SK-N-SH (cell line): Measurements from ENCODE around the gene OR4E1. TPM values are rescaled to one million over a fixed set of nuclear protein-coding genes. Genes with fewer than 3 reads are reported as not detected.

ENCODE experiments used
- CTCF ChIA-PET: fragments of 300-600, 350-600 bp; formaldehyde crosslinking; extraction: SDS; loops from one replicate; lab custom pipeline; 2021; lab: Yijun Ruan, JAX
- POLR2A ChIA-PET: fragments of 350-600 bp; sonication (Branson Sonifier 250); formaldehyde crosslinking; extraction: SDS; loops from one replicate; lab custom pipeline; 2020; ENCODE audit warnings: antibody characterized with exemption, inconsistent platforms; lab: Yijun Ruan, JAX
- DNase-seq: peaks from one replicate; pipeline ENCODE4 v3.0.0; 2012
- H2AFZ ChIP-seq: fragments of 200-600 bp; sonication (generic); 2 replicates; pipeline ENCODE4 v1.8.1; 2016; ENCODE audit warnings: antibody characterized with exemption, mild to moderate bottlenecking, low read depth
- H3F3A ChIP-seq: fragments of 200-600 bp; sonication (generic); replicated peaks from 2 replicates; pipeline ENCODE3; 2016; ENCODE audit warnings: antibody characterized with exemption, mild to moderate bottlenecking; ENCODE audit not compliant: insufficient read depth
- H3K27ac ChIP-seq, 2 experiments: fragments of 200-500 bp in 1 of 2; fragments of 200-600 bp in 1 of 2; sonication (Bioruptor generic) in 1 of 2; sonication (generic), shearing (Covaris generic) in 1 of 2; 2 replicates each; pipeline versions ENCODE4 v1.5.1 to v1.6.1; 2014 to 2016; ENCODE audit warnings: low read depth in 2 of 2, inconsistent platforms in 1 of 2, low read length in 1 of 2, mild to moderate bottlenecking in 1 of 2, mixed read lengths in 1 of 2
- H3K27me3 ChIP-seq: fragments of 200-600 bp; sonication (generic), shearing (Covaris generic); 2 replicates; pipeline ENCODE4 v1.6.1; 2016; ENCODE audit warnings: mixed run types; ENCODE audit not compliant: insufficient read depth
- H3K36me3 ChIP-seq, 2 experiments: fragments of 200-500 bp in 1 of 2; fragments of 200-600 bp in 1 of 2; sonication (Bioruptor generic) in 1 of 2; sonication (generic) in 1 of 2; replicated peaks in 1 of 2; 2 replicates each; pipeline versions ENCODE3 to v1.5.1; 2014 to 2016; ENCODE audit warnings: low read length in 1 of 2, mild to moderate bottlenecking in 1 of 2; ENCODE audit not compliant: insufficient read depth in 2 of 2, control insufficient read depth in 1 of 2
- H3K4me1 ChIP-seq, 2 experiments: fragments of 200-500 bp in 1 of 2; fragments of 200-600 bp in 1 of 2; sonication (Bioruptor generic) in 1 of 2; sonication (generic), shearing (Covaris generic) in 1 of 2; 2 replicates each; pipeline versions ENCODE4 v1.5.1 to v1.6.1; 2014 to 2016; ENCODE audit warnings: low read depth in 1 of 2, low read length in 1 of 2, mixed run types in 1 of 2; ENCODE audit not compliant: insufficient read depth in 2 of 2, control insufficient read depth in 1 of 2
- H3K4me2 ChIP-seq: fragments of 200-600 bp; sonication (generic), shearing (Covaris generic); 2 replicates; pipeline ENCODE4 v1.6.1; 2017; ENCODE audit warnings: mixed run types
- H3K4me3 ChIP-seq, 2 experiments: fragments of 200-500 bp in 1 of 2; fragments of 200-600 bp in 1 of 2; sonication (Bioruptor generic) in 1 of 2; sonication (generic), shearing (Covaris generic) in 1 of 2; 2 replicates each; pipeline versions ENCODE4 v1.5.1 to v1.8.1; 2014 to 2016; ENCODE audit warnings: low read depth in 2 of 2, inconsistent platforms in 1 of 2, low read length in 1 of 2, mild to moderate bottlenecking in 1 of 2, mixed read lengths in 1 of 2, moderate library complexity in 1 of 2
- H3K79me2 ChIP-seq: fragments of 200-600 bp; sonication (generic); 2 replicates; pipeline ENCODE4 v1.8.1; 2017; ENCODE audit warnings: mild to moderate bottlenecking; ENCODE audit not compliant: insufficient read depth
- H3K9ac ChIP-seq: fragments of 200-600 bp; sonication (generic); 2 replicates; pipeline ENCODE4 v1.6.1; 2017; ENCODE audit warnings: mixed run types
- H3K9me2 ChIP-seq: fragments of 200-600 bp; sonication (generic); 2 replicates; pipeline ENCODE4 v1.6.1; 2017; ENCODE audit warnings: mixed run types
- H3K9me3 ChIP-seq: fragments of 200-600 bp; sonication (generic); 2 replicates; pipeline ENCODE4 v1.6.1; 2017; ENCODE audit warnings: mixed run types, mild to moderate bottlenecking, moderate library complexity
- H4K20me1 ChIP-seq: fragments of 200-600 bp; sonication (generic); 2 replicates; pipeline ENCODE4 v1.6.1; 2017; ENCODE audit warnings: mild to moderate bottlenecking, mixed run types; ENCODE audit not compliant: insufficient read depth
- CHD2 ChIP-seq: fragments of 150-350 bp; IDR thresholded peaks from 2 replicates; pipeline ENCODE4 v1.6.1; 2018; ENCODE audit warnings: low read length; ENCODE audit not compliant: partially characterized antibody
- ELF1 ChIP-seq: IDR thresholded peaks from 2 replicates; pipeline ENCODE4 v1.4.0; 2012
- EZH2phosphoT487 ChIP-seq: fragments of 200-600 bp; sonication (generic); IDR thresholded peaks from 2 replicates; pipeline ENCODE4 v1.6.1; 2017; ENCODE audit warnings: low read depth, mixed run types, mild to moderate bottlenecking, antibody characterized with exemption, moderate library complexity, borderline replicate concordance
- FOSL2 ChIP-seq: IDR thresholded peaks from 2 replicates; pipeline ENCODE4 v1.4.0; 2012; ENCODE audit warnings: low read depth, mild to moderate bottlenecking, moderate library complexity, borderline replicate concordance
- FOXJ3 ChIP-seq: sonication (generic); formaldehyde crosslinking; IDR thresholded peaks from 2 replicates; pipeline ENCODE4 v1.5.1; 2020; ENCODE audit warnings: mild to moderate bottlenecking, missing genetic modification reagents
- FOXM1 ChIP-seq: IDR thresholded peaks from 2 replicates; pipeline ENCODE4 v1.4.0; 2012; ENCODE audit warnings: low read depth, mild to moderate bottlenecking
- MEF2A ChIP-seq: IDR thresholded peaks from 2 replicates; pipeline ENCODE4 v1.4.0; 2012; ENCODE audit warnings: low read depth, borderline replicate concordance
- MXI1 ChIP-seq: IDR thresholded peaks from 2 replicates; pipeline ENCODE4 v1.6.1; 2012; ENCODE audit warnings: mild to moderate bottlenecking, low read depth, low read length, improper control_type of control experiment
- NFIC ChIP-seq: IDR thresholded peaks from 2 replicates; pipeline ENCODE4 v1.4.0; 2012; ENCODE audit warnings: borderline replicate concordance
- POLR2AphosphoS5 ChIP-seq: IDR thresholded peaks from 2 replicates; pipeline ENCODE4 v1.6.1; 2012; ENCODE audit warnings: low read depth, low read length
- REST ChIP-seq: IDR thresholded peaks from 2 replicates; pipeline ENCODE4 v1.6.1; 2012; ENCODE audit warnings: mild to moderate bottlenecking, low read depth, low read length, moderate library complexity
- RFX5 ChIP-seq: IDR thresholded peaks from 2 replicates; pipeline ENCODE4 v1.6.1; 2012; ENCODE audit warnings: mild to moderate bottlenecking, improper control_type of control experiment, low read length
- RXRA ChIP-seq: IDR thresholded peaks from 2 replicates; pipeline ENCODE4 v1.4.0; 2012; ENCODE audit warnings: low read depth, mild to moderate bottlenecking, borderline replicate concordance
- TAF1 ChIP-seq: IDR thresholded peaks from 2 replicates; pipeline ENCODE4 v1.6.1; 2012; ENCODE audit warnings: low read depth, mild to moderate bottlenecking, low read length, moderate library complexity, borderline replicate concordance
- TCF12 ChIP-seq: IDR thresholded peaks from 2 replicates; pipeline ENCODE4 v1.4.0; 2012
- TEAD4 ChIP-seq: IDR thresholded peaks from 2 replicates; pipeline ENCODE4 v1.4.0; 2012; ENCODE audit warnings: mild to moderate bottlenecking, borderline replicate concordance; ENCODE audit not compliant: insufficient read depth
- USF1 ChIP-seq: IDR thresholded peaks from 2 replicates; pipeline ENCODE4 v1.4.0; 2012; ENCODE audit warnings: low read depth, borderline replicate concordance
- WGBS: methylation state at CpG from one replicate; pipeline ENCODE4 v1.1.6; 2017; ENCODE audit warnings: low lambda C conversion rate; 5-methylcytosine and 5-hydroxymethylcytosine counted together
- polyA plus RNA-seq, 3 experiments: library from polyadenylated mRNA; depleted of rRNA; stranded (reverse); fragments of >200 nt; gene quantifications; 2 replicates each; pipeline ENCODE4 v1.2.3, GENCODE V29; 2012
- TF ChIP-seq, protein P1 (sequence below): fragments of 200-600 bp; sonication (generic); IDR thresholded peaks from 2 replicates; pipeline ENCODE4 v1.6.1; 2017; ENCODE audit warnings: antibody characterized with exemption, mild to moderate bottlenecking, moderate library complexity
- TF ChIP-seq, protein P2 (sequence below): IDR thresholded peaks from 2 replicates; pipeline ENCODE4; 2012

Gene OR4E1
- polyA plus RNA-seq, 1 of the 3 experiments (the other 2 are of a cell fraction) = not detected

DNA sequence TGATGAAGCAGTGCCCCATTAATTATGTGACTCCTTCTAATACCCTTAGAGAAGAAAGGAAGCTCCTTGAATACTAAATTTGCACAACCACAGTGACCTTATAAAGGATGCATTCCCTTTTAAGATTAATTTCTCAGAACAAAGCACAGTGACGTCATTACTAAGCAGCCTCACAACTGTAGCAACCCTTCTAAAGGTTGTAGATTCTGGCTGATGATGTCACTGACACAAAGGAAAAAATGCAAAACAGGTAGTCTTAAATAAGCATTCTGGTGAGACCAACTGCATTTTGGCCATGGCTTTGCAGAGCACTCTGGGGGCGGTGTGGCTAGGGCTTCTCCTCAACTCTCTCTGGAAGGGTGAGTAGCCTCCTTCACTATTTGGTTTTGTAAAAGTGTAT, 38.4 kb upstream of the OR4E1 start:
- Histone ChIP-seq H3F3A (no peaks in the 10 kb centered on the region), H3K9me2 (no peaks in the 10 kb centered on the region), H3K4me3 (no peak overlapping the region), H3K9me3 (no peaks in the 10 kb centered on the region; the same call in 1 of the 2 replicates), H3K9ac (no peak overlapping the region)
- TF ChIP-seq USF1 (no peak), RFX5 (no peak), NFIC (no peak), TAF1 (no peak), FOXJ3 (CRISPR knock-in tag) (no peak), EZH2phosphoT487 (no peak), REST (no peak), ELF1 (no peak), MXI1 (no peak), FOSL2 (no peak), MEF2A (no peak), RXRA (no peak), POLR2AphosphoS5 (no peak), CHD2 (no peak), TCF12 (no peak), FOXM1 (no peak), TEAD4 (no peak)
- TF ChIP-seq, protein P1, sequence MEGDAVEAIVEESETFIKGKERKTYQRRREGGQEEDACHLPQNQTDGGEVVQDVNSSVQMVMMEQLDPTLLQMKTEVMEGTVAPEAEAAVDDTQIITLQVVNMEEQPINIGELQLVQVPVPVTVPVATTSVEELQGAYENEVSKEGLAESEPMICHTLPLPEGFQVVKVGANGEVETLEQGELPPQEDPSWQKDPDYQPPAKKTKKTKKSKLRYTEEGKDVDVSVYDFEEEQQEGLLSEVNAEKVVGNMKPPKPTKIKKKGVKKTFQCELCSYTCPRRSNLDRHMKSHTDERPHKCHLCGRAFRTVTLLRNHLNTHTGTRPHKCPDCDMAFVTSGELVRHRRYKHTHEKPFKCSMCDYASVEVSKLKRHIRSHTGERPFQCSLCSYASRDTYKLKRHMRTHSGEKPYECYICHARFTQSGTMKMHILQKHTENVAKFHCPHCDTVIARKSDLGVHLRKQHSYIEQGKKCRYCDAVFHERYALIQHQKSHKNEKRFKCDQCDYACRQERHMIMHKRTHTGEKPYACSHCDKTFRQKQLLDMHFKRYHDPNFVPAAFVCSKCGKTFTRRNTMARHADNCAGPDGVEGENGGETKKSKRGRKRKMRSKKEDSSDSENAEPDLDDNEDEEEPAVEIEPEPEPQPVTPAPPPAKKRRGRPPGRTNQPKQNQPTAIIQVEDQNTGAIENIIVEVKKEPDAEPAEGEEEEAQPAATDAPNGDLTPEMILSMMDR = no peak
- TF ChIP-seq, protein P2, sequence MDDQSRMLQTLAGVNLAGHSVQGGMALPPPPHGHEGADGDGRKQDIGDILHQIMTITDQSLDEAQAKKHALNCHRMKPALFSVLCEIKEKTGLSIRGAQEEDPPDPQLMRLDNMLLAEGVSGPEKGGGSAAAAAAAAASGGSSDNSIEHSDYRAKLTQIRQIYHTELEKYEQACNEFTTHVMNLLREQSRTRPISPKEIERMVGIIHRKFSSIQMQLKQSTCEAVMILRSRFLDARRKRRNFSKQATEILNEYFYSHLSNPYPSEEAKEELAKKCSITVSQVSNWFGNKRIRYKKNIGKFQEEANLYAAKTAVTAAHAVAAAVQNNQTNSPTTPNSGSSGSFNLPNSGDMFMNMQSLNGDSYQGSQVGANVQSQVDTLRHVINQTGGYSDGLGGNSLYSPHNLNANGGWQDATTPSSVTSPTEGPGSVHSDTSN = no peak
- TF ChIP-seq, all 33 proteins: peak for 0
- CTCF ChIA-PET = interaction anchor here (0.9 to 2.2 kb wide), 15 partner anchors 10 to 287 kb away, joined by 3 to 30 read pairs (median 6); no protein-coding TSS in a partner anchor
- DNase-seq = no peak
- WGBS = 8% methylated on average over 2 of the region's 2 CpGs
- POLR2A ChIA-PET = no interaction called here
- H3K27me3 ChIP-seq = no peaks in the 10 kb centered on the region
- no peaks in the 10 kb centered on the region for H3K4me1 ChIP-seq
- H3K27ac ChIP-seq = no peak overlapping the region
- no peak overlapping the region for H2AFZ ChIP-seq
- no peaks in the 10 kb centered on the region for H4K20me1 ChIP-seq
- no peaks in the 10 kb centered on the region for H3K36me3 ChIP-seq
- no peaks in the 10 kb centered on the region for H3K79me2 ChIP-seq
- no peak overlapping the region for H3K4me2 ChIP-seq
